ENCODE results near the gene OR7G2. TPM values are rescaled to one million over a fixed set of nuclear protein-coding genes. Genes with fewer than 3 reads are reported as not detected.

Gene OR7G2
- total RNA-seq, 6 experiments from 2014 or later, result not detected

- H3K9me3 ChIP-seq, result peaks cover 0 to 5% (median 2%) of the 10 kb centered on the region in 4 donors
- no peak overlapping the region for H3K4me3 ChIP-seq
- no peak overlapping the region for H3K27ac ChIP-seq
- no peaks in the 10 kb centered on the region for H3K4me1 ChIP-seq
- H3K36me3 ChIP-seq, result peaks cover 0 to 6% (median 0%) of the 10 kb centered on the region in 4 donors
- TF ChIP-seq POLR2A (IDR thresholded peaks at IDR 0.05) (no peak), CTCF (IDR thresholded peaks at IDR 0.05) (no peak)
- DNase-seq (no peak), ATAC-seq (no peak)
- intact Hi-C loops (cut with DNase I), result no loop called here
- 90% methylated on average over 4 of the region's 4 CpGs for WGBS (ENCODE audit: insufficient coverage, low coverage, low lambda C conversion rate, missing lambda C conversion rate)
- H3K27me3 ChIP-seq, result no peaks in the 10 kb centered on the region
Observed at GRCh38 chr19:9149997-9150396, 42.7 kb upstream of the OR7G2 start.

- ATAC-seq (no peak), DNase-seq (no peak)
- H3K4me3 ChIP-seq, result no peak overlapping the region
- TF ChIP-seq POLR2A (IDR thresholded peaks at IDR 0.05), result no peak
- no peak for TF ChIP-seq CTCF (IDR thresholded peaks at IDR 0.05)
- WGBS (ENCODE audit: insufficient coverage, low coverage, low lambda C conversion rate, missing lambda C conversion rate), result 88% methylated on average over 2 of the region's 3 CpGs
- intact Hi-C loops (cut with DNase I), result no loop called here
- H3K9me3 ChIP-seq, result peaks cover 3 to 9% (median 4%) of the 10 kb centered on the region in 4 donors
- no peaks in the 10 kb centered on the region for H3K4me1 ChIP-seq
- peaks cover 0 to 6% (median 0%) of the 10 kb centered on the region in 4 donors for H3K36me3 ChIP-seq
- H3K27ac ChIP-seq, result no peak overlapping the region
- no peaks in the 10 kb centered on the region for H3K27me3 ChIP-seq
Observed at GRCh38 chr19:9148697-9149096, 41.4 kb upstream of the OR7G2 start.

- H3K36me3 ChIP-seq, result peaks cover 0 to 2% (median 0%) of the 10 kb centered on the region in 4 donors
- DNase-seq, result no peak
- H3K27ac ChIP-seq, result no peak overlapping the region
- H3K27me3 ChIP-seq, result no peaks in the 10 kb centered on the region
- peaks cover 0 to 9% (median 3%) of the 10 kb centered on the region in 4 donors for H3K9me3 ChIP-seq
- 100% methylated on average over 1 of the region's 1 CpG for WGBS (ENCODE audit: insufficient coverage, low coverage, low lambda C conversion rate, missing lambda C conversion rate)
- ATAC-seq, result no peak
- H3K4me1 ChIP-seq, result peaks cover 0 to 4% (median 0%) of the 10 kb centered on the region in 4 donors
- TF ChIP-seq CTCF (IDR thresholded peaks at IDR 0.05) (no peak), POLR2A (IDR thresholded peaks at IDR 0.05) (no peak)
- H3K4me3 ChIP-seq, result no peak overlapping the region
- intact Hi-C loops (cut with DNase I), result no loop called here
Observed at GRCh38 chr19:9146882-9147281, 39.6 kb upstream of the OR7G2 start.

GRCh38 chr19:9144920-9145319 lies 37.6 kb upstream of the OR7G2 start:
- no peak overlapping the region for H3K4me3 ChIP-seq
- ATAC-seq (no peak), DNase-seq (no peak)
- TF ChIP-seq CTCF (IDR thresholded peaks at IDR 0.05), result no peak
- no peak for TF ChIP-seq POLR2A (IDR thresholded peaks at IDR 0.05)
- peaks cover 0 to 2% (median 0%) of the 10 kb centered on the region in 4 donors for H3K36me3 ChIP-seq
- intact Hi-C loops (cut with DNase I), result no loop called here
- H3K4me1 ChIP-seq, result peaks cover 0 to 11% (median 2%) of the 10 kb centered on the region in 4 donors
- WGBS (ENCODE audit: insufficient coverage, low coverage, low lambda C conversion rate, missing lambda C conversion rate), result 98% methylated on average over 5 of the region's 5 CpGs
- H3K27me3 ChIP-seq, result no peaks in the 10 kb centered on the region
- no peak overlapping the region for H3K27ac ChIP-seq
- H3K9me3 ChIP-seq, result peaks cover 0 to 9% (median 3%) of the 10 kb centered on the region in 4 donors
